Sigmoid colon (tissue), 4 donors: ENCODE results near the gene TMED3.

Experiments used
- CTCF ChIP-seq, 4 experiments: fragments of 450-650 bp in 3 of 4; fragments of 200-600 bp in 1 of 4; IDR thresholded peaks; one replicate each; pipeline ENCODE4 v1.5.1; 2016 to 2019; ENCODE audit warnings: antibody characterized with exemption in 4 of 4, mild to moderate bottlenecking in 3 of 4, moderate library complexity in 2 of 4
- EP300 ChIP-seq, 4 donors: sonication (generic); formaldehyde crosslinking; IDR thresholded peaks; one replicate each; pipeline ENCODE4 v1.6.1; 2017; ENCODE audit warnings: antibody characterized with exemption in 4 of 4
- POLR2A ChIP-seq, 2 donors: fragments of 450-650 bp; IDR thresholded peaks; one replicate each; pipeline ENCODE4 v1.6.1; 2016; ENCODE audit warnings: antibody characterized with exemption in 2 of 2, mild to moderate bottlenecking in 2 of 2, moderate library complexity in 2 of 2
- POLR2AphosphoS5 ChIP-seq, 4 donors: sonication (generic); formaldehyde crosslinking; IDR thresholded peaks; one replicate each; pipeline ENCODE4 v1.6.1; 2017; ENCODE audit warnings: antibody characterized with exemption in 4 of 4

- no peak for TF ChIP-seq CTCF (IDR thresholded peaks at IDR 0.05)
- no peak for TF ChIP-seq POLR2AphosphoS5 (IDR thresholded peaks at IDR 0.05)
- TF ChIP-seq POLR2A (IDR thresholded peaks at IDR 0.05): no peak
- TF ChIP-seq EP300 (IDR thresholded peaks at IDR 0.05): no peak
Observed at GRCh38 chr15:79314811-79315210, 3.9 kb downstream of the TMED3 start.
